DND-41 (cell line): ENCODE results near the gene ME3.

ENCODE experiments used
- CTCF ChIP-seq: IDR thresholded peaks from 2 replicates; pipeline ENCODE4 v1.5.1; 2012; ENCODE audit warnings: borderline replicate concordance, low read length, moderate library complexity, mild to moderate bottlenecking; ENCODE audit not compliant: poor library complexity, severe bottlenecking; ENCODE audit errors: extremely low read depth
- EZH2 ChIP-seq: IDR thresholded peaks from 3 replicates; pipeline ENCODE4 v1.6.1; 2012; ENCODE audit warnings: borderline replicate concordance, low read depth, mild to moderate bottlenecking, moderate library complexity, low read length, inconsistent platforms; ENCODE audit not compliant: severe bottlenecking

GRCh38 chr11:86468169-86468568 lies 204.2 kb downstream of the ME3 start:
- TF ChIP-seq CTCF (no peak), EZH2 (no peak)
